HG03342 (cell line): Measurements from ENCODE around the gene BTD.

ENCODE experiments used
- ATAC-seq: cut with Tn5 transposase; IDR thresholded peaks from one replicate; pipeline ENCODE4 v1.9.1; 2021; ENCODE audit warnings: mild to moderate bottlenecking, moderate library complexity; ENCODE audit not compliant: unreplicated experiment

The BTD gene

GRCh38 chr3:15635121-15635661, 33.6 kb downstream of the BTD start:
- ATAC-seq: no peak

DNA sequence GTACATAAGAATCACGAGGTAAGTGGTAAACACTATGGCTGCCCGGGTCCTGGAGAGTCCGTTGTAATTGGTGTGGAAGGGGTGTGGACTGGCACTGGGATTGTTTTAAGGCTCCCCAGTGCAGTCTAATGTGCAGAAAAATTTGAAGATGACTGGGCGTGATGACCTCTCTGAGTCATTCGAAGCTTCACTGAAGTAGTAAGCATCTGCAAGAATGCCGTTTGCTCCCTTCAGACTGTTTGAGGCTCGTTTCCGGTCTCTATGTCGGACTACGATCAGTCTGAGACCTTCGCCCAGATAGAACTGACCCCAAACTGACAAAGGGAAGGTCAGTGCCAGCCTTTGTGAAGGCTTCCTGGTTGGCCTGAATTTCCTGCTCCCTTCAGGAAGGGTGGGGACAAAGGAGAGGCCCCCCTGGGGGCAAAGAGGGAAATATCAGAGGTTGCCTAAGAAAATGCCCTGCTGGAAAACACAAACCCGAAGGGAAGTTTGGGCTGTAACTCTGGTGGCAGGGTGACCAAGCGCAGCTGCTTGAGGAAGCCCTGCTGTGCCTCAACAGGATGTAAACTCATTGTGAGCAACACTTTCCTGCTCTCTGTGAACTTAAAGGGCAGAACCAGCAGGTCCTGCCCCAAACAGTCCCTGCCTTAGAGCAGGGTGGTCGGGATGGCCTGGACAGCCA, 34.6 kb downstream of the BTD start:
- no peak for ATAC-seq

DNA sequence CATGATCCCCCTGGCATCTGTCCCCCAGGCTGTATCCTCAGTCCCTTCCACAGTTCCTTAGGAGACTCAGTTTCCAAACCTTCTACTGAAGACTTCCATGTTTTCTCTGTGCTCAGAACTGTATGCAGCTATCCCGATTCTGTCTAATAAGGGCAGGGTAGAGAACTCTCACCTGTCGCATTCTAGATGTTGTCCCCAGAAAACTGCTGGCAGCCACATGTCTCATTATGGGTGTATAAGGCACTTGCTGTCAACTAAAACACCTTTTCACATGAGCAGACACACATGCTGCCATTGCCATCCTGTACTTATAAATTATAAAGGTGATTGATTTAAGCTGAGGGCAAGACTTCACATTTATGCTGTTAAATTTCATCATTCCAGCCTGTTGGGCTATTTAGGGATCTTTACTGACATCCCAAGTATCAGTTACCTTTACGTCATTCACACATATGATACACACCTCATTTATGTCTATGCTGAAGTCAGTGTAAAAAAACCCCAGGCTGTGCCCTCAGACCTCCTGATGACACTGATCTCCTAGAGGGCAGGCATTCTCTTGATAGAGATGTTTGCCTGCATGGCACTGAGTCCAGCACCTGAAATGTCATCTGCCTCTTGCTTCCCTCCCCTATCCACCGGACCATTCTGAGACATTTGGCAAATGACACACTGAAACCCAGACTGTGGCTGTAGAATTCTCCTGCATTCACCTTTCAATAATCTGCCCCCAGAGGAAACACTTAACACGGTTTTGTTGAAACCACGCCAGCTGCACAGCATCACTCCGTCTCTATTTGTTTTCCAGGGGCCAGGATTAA, 35.8 kb downstream of the BTD start:
- ATAC-seq: peak; percentile 46

GRCh38 chr3:15638193-15638890, 36.8 kb downstream of the BTD start:
- ATAC-seq: no peak

DNA sequence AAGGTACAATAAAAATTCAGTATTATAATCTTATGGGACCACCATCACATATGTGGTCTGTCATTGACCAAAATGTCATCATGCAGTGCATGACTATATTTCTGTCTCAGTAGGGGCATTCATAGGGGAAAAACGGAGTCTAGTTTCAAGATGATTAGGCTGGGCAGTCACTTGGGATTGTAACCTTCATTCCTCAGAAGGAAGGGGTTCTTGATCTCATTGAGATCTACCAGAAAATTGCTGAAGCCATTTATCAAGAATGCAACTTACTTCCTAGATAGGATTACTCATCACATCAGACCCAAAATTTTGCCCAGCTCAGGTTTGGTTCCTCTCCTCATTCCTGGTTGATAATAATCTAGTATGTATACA, 37.3 kb downstream of the BTD start:
- ATAC-seq: no peak

DNA sequence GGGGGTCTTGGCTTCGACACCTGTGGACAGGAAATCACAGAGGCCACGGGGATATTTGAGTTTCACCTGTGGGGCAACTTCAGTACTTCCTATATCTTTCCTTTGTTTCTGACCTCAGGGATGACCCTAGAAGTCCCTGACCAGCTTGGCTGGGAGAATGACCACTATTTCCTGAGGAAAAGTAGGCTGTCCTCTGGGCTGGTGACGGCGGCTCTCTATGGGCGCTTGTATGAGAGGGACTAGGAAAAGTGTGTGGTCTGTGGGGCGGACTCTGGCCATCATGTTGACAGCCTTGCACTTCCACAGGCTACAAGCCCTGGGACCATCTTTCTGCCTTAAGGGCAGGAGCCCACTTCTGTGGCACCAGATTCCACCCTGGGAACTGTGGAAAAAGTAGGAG, 43.7 kb downstream of the BTD start:
- ATAC-seq: no peak

DNA sequence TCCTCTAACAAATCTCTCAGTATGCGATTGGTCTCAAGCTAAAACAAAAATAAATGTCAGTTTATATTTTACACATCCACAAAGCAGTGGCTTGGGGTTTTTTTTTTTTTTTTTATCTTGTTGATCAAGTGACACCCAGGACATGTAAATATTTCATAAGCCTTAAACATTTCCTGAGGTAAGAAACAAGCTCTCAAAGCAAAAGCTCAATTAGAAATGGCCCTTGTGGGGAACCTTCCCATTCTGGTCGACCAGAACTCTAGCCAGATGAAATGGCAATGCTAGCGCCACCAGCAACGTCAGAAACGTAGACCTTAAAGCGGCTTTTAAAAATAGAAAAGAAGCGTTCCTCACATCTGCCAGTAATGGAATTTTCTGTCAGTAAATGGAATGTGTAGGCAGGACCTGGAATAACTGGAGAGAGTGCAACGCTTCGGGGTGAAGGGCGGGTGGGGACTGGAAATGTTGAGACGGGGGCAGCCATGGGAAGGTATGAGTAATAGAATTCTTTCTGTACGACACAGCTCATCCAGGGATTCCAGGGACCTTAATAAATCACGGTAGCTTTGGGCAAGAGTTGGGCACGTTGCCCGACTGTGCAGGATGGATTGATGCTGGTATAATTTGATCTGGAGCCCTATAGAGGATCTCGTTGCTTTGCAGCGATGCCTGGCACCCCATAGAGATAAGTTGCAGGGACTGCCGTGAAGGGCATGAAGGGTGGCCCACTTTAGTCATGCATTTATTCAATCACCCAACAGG, 44.4 kb downstream of the BTD start:
- ATAC-seq: no peak

DNA sequence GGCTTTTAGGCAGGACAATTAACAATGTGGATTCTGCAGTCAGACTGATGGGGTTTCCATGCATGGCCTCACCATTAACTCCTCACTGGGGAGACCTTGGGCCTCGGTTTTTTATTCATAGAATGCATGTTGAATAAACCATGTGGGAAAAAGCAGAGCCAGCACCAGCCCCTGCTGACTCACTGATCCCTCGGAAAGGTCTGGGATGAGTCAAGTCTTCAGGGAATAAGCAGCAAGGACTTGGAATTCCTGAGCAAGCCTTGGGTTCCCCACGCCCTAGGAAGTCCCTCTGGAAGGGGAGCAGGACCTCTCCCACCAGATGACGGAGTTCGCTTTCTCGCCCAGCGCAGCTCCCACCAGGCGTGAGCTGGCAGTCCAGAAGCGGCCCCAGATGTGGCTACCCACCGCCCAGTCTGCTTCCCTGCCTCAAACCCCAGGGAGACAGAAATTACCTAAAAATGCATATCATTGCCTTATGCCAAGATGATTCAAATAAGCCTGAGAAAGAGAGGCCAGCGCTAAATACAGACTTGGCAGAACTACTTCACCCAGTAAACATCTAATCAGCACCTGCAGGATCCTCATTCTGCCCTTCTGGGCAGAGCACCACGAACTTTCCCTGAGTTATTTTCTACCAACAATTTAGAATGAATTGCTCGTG, 45.4 kb downstream of the BTD start:
- ATAC-seq: no peak

GRCh38 chr3:15647611-15648167, 46.1 kb downstream of the BTD start:
- peak; percentile 94 for ATAC-seq

GRCh38 chr3:15649341-15649740, 47.8 kb downstream of the BTD start:
- no peak for ATAC-seq

DNA sequence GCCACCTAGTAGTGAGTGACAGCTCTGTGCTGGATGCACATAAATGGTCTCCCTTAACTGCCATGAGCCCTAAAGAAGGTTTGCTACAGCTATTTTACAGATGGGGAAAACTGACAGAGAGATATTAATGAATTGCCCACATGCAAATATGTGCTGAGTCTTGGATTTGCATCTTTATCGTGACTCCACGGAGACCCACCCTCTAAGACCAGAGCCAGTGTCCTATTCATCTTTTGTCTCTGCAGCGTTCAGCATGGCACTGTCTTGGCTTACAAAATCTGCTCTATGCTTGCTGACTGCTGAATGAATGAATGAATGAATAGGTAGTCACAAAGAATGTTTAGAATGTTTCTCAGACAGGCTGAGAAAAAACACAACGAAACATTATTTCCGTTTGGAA, 48.3 kb downstream of the BTD start:
- no peak for ATAC-seq

- no peak for ATAC-seq
These were observed 49.9 kb downstream of the BTD start for GRCh38 chr3:15651396-15651795.

GRCh38 chr3:15653321-15653720, 51.8 kb downstream of the BTD start:
- ATAC-seq: no peak

GRCh38 chr3:15654127-15654526, 52.6 kb downstream of the BTD start:
- no peak for ATAC-seq

DNA sequence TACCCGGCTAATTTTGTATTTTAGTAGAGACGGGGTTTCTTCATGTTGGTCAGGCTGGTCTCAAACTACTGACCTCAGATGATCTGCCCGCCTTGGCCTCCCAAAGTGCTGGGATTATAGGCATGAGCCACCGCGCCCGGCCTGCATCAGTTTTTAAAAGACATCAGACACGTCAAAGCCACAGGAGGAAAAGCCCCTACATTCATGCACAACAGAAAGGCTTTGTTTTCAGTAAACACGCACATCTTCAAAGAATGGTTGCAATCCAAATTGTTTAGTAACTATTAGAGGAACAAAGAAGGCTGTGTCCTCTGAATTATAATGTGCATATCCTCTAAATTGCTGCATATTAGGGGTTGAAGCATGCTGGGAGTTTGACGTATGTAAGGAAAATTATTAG, 53.3 kb downstream of the BTD start:
- ATAC-seq: no peak

- no peak for ATAC-seq
These were observed 54.8 kb downstream of the BTD start for GRCh38 chr3:15656342-15656741.

- no peak for ATAC-seq
These were observed 55.5 kb downstream of the BTD start for GRCh38 chr3:15657016-15657415.

- ATAC-seq: no peak
These were observed 57.9 kb downstream of the BTD start for GRCh38 chr3:15659254-15659975.
